NCI-H128 (cell line): Measurements from ENCODE around the gene TWSG1.
"Not testable (repeated sequence)": the region's sequence is repeated elsewhere in the genome, so short reads cannot be mapped to it uniquely, and the experiment has no call there.

Experiments
- DNase-seq: peaks from one replicate; lab custom pipeline; 2025; ENCODE audit not compliant: unreplicated experiment; lab: John Stamatoyannopoulos, UW

The TWSG1 gene

GRCh38 chr18:9386879-9387278 is 52.3 kb downstream of the TWSG1 start:
- no peak for DNase-seq

DNA sequence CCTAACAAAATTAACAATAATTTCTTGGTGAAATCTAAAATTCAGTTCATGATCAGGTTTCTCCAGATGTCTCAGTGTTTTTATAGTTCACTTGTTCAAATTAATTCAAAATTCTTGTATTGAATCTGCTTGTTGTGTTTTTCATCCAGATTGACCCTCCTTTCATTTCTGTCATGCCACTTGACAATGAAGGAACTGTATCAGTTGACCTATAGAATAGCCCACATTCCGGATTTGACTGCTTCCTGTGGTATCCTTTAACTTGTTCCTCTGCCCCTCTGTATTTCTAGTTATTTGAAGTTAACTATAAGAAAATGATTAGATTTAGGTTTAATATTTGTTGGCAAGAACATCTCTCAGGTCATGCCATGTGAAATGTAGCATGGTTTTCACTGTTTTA is 53.3 kb downstream of the TWSG1 start:
- no peak for DNase-seq

GRCh38 chr18:9389706-9390105 is 55.1 kb downstream of the TWSG1 start:
- no peak for DNase-seq

GRCh38 chr18:9392726-9393125 is 58.2 kb downstream of the TWSG1 start:
- no peak for DNase-seq

GRCh38 chr18:9394046-9394445 is 59.5 kb downstream of the TWSG1 start:
- no peak for DNase-seq

GRCh38 chr18:9400197-9400596 is 65.6 kb downstream of the TWSG1 start:
- no peak for DNase-seq

DNA sequence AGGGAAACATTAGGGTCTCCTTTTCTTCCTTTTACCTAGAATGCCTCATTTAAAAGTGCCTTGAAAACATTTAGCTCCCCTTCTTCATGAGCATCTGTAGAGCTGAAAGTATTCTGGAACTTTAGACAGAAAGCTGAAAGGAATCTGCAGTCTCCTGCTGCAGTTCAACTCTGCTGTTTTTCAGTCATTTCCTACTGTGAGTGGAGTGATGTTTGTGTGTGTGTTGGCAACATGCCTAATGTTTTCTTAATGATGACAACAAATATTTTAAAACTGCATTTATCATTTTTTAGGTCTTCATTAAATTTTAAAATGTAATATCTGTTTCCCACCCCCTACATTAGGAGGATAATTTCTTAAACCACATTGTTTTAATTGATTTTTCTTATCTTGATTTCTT is 66.6 kb downstream of the TWSG1 start:
- DNase-seq, result no peak

DNA sequence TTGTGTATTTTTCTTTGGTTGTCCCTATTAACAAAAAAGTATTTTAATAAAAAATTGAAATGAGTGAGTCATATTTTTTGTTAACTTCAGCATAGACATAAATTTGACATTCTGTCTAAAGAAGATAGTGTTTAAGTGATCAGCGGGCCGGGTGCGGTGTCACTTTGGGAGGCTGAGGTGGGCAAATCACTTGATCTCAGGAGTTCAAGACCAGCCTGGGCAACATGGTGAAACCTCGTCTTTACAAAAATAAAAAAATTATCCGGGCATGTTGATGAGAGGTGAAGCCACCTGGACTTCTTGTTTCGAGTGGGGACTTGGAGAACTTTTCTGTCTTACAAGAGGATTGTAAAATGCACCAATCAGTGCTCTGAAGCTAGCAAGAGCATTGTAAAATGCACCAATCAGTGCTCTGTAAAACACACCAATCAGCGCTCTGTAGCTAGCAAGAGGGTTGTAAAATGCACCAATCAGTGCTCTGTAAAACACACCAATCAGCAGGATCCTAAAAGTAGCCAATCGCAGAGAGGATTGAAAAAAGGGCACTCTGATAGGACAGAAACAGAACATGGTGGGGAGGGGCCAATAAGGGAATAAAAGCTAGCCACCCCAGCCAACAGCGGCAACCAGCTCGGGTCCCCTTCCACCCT is 67.9 kb downstream of the TWSG1 start:
- DNase-seq, result not testable (repeated sequence)

GRCh38 chr18:9403795-9404564 is 69.4 kb downstream of the TWSG1 start:
- DNase-seq, result no peak

DNA sequence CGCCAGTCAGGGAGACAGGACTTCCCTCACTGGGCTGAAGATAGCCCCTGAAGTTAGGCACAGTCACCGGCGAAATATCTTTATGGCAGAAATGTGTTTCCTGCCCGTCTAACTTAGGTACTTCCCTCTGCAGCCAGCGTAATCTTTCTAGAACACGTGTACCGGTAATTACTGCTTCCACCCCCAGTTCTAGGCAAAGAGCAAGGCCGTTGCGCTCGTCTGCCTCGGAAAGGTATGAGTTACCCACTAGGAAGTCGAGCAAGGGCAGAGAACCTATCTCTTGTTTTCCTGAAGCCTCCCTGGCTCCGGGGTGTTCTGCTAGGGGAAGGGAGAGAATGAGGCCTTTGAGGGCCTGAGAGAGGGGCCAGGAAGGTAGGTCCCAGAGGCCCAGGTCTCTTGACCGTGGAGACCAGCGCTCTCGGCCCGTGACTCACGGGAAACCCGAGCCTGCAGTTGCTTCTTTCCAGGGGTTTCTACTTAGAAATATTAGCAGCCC is 70.0 kb downstream of the TWSG1 start:
- DNase-seq, result no peak

DNA sequence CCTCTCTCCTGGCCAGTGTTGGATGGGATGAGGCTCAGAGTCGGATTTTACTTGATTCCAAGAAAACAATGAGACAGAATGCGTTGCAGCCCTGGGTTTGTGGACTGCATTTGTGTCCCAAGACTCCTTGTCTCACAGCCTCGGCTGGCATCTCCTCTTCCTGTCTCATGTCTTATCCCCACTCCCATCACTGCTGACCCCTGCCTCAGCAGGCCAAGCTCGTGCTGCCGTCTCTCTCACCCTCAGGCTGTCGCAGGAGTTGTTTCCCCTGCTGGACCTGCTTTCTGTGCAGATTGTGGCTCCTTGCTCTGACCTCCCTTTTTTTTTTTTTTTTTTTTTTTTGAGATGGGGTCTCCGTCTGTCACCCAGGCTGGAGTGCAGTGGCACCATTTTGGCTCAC is 70.6 kb downstream of the TWSG1 start:
- DNase-seq, result no peak

DNA sequence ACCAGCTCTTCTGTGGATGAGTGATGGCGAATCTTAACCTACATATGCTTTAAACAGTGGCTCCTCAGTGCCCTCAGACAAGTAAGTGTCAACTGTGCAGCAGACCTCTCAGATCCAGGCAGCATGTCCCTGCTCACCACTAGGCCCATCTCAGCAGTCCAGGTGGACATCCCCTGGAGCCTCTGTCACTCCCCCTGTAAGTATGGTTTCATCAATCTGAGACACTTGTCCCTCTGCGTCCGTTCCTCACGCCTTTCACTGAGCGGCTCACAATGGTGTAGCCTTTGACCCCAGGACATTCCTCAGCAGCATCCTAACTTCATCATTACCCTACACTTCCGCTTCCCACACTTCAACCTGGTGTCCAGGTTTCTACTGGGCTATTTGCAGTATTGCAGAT is 71.4 kb downstream of the TWSG1 start:
- DNase-seq, result no peak

- DNase-seq, result no peak
These were observed 75.9 kb downstream of the TWSG1 start for GRCh38 chr18:9410515-9410914.

DNA sequence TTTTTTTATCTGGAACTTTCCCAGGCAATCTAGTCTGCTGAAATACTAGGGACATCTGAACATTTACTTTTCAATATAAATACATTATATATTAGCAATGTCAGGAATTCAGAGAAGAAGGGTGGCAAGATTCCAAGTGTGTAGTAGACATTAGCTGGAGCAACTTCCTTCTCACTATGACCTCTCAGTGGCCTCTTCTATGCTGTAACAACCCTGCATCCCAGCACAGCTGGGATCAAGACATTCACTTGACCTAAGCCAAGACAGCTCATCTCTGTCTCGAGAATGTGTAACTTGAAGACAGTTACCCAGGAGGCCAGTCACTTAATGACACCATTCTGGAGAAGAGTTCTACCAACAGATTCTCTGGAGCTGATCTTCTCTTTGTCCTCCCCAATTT is 79.0 kb downstream of the TWSG1 start:
- no peak for DNase-seq

- DNase-seq, result no peak
These were observed 82.0 kb downstream of the TWSG1 start for GRCh38 chr18:9416563-9417072.

DNA sequence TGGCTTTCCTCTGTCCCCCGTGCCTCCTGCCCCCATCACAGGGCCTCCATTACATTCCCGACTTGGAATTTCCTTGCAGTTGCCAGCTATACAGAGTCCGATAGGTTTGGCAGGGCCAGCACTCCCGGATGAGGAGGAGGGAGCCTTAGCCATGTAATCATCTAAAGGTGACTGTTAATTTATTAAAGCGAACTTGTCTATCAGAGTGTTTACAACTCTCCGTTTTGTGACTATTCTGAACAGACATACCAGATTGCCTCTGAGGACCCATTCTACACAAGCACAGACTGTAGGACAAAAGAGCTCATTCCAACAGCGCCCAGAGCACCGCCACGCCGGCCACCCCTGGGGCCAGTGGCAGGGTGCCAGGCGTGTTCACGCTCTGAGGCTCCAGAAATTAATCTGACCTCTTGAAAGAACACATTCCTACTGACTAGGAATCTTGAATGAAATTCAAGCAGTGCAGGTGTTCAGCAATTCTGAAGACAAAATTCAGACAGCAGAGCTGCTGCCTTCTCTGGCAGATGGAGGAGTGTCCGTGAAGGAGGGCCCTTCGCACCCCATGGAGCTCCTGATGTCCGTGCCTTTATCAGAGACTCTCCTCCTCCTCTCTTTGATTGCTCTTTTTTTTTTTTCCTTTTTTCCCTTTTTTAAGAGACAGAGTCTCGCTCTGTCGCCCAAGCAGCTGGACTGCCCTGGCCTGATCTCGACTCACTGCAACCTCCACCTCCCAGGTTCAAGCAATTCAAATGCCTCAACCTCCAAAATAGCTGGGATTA is 82.7 kb downstream of the TWSG1 start:
- DNase-seq, result peak; percentile 22

DNA sequence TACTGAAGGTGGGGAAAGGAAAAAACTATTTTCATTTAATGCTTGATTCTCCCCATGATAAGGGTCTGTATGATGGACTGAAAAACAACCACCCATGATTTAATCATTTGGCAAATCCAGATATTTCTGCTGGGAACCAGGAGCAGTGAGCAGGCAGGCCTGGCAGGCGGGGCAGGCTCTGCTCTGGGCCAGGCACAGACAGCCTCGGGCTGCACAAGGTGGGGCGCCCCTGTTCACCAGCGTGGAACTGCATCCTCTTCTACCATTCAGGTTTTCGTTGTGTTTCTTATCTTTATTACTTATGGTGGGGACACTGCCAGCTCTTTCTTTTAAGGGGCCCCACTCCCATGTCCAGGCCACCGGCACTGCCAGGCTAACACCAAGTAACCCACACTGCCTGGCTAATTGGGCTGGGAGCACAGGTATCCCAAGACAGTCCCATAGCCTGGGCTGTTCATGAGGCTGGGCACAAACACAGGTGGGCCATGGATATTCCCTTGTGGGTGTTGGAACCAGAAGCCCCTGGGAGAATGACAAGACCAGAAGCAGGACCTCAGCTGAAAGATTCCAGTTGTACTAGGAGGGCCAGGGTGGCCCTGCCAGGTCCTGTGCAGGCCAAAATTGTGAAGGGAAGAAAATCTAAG is 83.6 kb downstream of the TWSG1 start:
- no peak for DNase-seq

DNA sequence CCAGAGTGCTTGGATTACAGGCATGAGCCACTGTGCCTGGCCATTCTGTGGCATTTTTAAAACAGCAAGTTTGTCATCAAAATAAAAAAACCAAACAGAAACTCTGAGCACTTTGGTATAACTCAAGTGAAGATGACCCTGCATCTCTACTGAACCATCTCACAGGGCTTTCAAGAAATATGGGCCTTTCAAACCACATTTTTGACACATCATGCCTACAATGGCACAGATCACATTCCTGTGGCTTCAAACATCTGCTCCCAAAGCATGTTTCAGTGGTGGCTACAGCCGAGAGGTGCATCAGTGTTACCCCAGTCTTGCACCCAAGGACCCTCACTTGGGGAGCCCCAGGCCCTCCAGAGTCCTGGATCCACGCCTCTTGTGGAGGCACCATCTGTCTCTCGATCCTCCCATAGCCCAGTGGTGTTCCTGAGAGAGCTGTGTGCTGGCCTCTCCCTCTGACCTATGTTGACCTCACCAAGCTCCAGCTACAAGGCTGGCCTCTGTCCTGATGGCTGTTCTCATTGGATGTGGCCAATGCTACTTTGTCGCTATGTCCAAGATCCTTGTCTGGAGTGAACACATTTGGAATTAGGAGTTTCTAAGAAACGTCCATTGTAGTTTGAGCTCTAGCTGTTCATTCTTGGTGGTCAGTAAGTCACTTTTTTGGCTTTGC is 85.5 kb downstream of the TWSG1 start:
- no peak for DNase-seq

DNA sequence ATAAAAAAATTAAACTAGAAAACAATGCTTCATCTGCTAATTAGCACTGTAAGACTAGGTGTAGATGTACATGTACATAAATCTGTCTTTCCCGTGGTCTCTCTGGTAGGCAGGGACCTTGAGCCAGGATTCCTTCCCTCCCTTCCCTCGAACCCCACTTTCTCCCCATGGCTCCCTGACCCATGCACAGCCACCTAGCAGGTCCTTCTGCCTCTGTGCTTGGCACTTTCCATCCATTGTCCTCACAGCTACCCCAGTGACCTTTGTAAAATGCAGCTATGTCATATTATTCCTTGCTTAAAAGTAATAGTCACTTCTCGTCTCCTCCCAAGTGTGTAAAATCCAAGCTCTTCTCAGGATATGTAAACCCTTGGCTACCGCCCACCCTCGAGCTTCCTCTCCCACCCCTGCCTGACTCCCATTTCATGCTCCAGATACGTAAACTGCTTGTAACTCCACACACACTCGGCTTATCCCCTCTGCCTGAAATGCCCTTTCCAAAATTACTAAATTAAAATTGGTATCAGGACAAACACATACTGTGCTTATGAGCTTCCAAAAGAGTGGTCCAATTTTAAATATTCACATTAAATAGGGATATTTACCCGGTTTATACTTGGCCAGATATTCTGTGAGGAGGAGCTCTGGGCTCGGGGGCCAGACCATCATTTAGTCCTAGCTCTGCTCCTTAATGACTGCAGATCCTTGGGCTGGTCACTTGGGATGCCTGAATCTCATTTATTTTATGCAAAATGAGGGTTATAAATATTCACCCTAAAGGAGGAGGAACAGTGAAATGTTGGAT is 86.7 kb downstream of the TWSG1 start:
- DNase-seq, result no peak

- no peak for DNase-seq
These were observed 87.3 kb downstream of the TWSG1 start for GRCh38 chr18:9421901-9422327.
